HepG2 (cell line): ENCODE measurements around the gene NUTF2. TPM values are rescaled to one million over a fixed set of nuclear protein-coding genes. Genes with fewer than 3 reads are reported as not detected.

Source experiments
- BHLHE40 ChIP-seq: IDR thresholded peaks from 2 replicates; pipeline ENCODE4 v1.6.1; 2011; ENCODE audit warnings: low read length, improper control_type of control experiment
- CEBPB ChIP-seq: IDR thresholded peaks from 2 replicates; pipeline ENCODE4 v1.6.1; 2011; ENCODE audit warnings: low read depth, low read length, improper control_type of control experiment, borderline replicate concordance
- IRX3 ChIP-seq: sonication (generic); formaldehyde crosslinking; IDR thresholded peaks from 2 replicates; pipeline ENCODE4 v1.8.1; 2023; ENCODE audit warnings: mild to moderate bottlenecking, low read depth, missing genetic modification reagents, borderline replicate concordance
- KLF13 ChIP-seq: sonication (generic); formaldehyde crosslinking; IDR thresholded peaks from 2 replicates; pipeline ENCODE4 v1.4.0; 2020; ENCODE audit warnings: mild to moderate bottlenecking, missing genetic modification reagents
- MBNL3 ChIP-seq: fragments of 250-450 bp; sonication (Bioruptor Pico); conservative IDR thresholded peaks from 2 replicates; pipeline ENCODE4 v1.8.0; 2022; ENCODE audit warnings: mild to moderate bottlenecking, inconsistent platforms
- POLR2AphosphoS2 ChIP-seq: IDR thresholded peaks from 2 replicates; pipeline ENCODE4 v1.6.1; 2011; ENCODE audit warnings: low read depth, low read length, improper control_type of control experiment
- REPIN1 ChIP-seq: sonication (generic); formaldehyde crosslinking; IDR thresholded peaks from 2 replicates; pipeline ENCODE4 v1.8.0; 2022; ENCODE audit warnings: missing genetic modification reagents, low read depth, mild to moderate bottlenecking, borderline replicate concordance
- SAP130 ChIP-seq: IDR thresholded peaks from 2 replicates; pipeline ENCODE4 v1.6.1; 2016; ENCODE audit warnings: low read depth
- SIN3A ChIP-seq: IDR thresholded peaks from 2 replicates; pipeline ENCODE4 v1.6.1; 2011; ENCODE audit warnings: low read depth, mild to moderate bottlenecking, control low read depth, low read length, borderline replicate concordance
- SIN3B ChIP-seq: fragments of 150-350 bp; IDR thresholded peaks from 2 replicates; pipeline ENCODE4 v1.6.1; 2014; ENCODE audit warnings: low read length
- TBX3 ChIP-seq: fragments of 450-650 bp; IDR thresholded peaks from 2 replicates; pipeline ENCODE4 v1.6.1; 2017; ENCODE audit warnings: antibody characterized with exemption, mild to moderate bottlenecking, inconsistent platforms, borderline replicate concordance
- ZC3H13 ChIP-seq: sonication (generic); formaldehyde crosslinking; IDR thresholded peaks from 2 replicates; pipeline ENCODE4 v1.8.1; 2023; ENCODE audit warnings: mild to moderate bottlenecking, missing genetic modification reagents, moderate library complexity
- ZFY ChIP-seq: sonication (generic); formaldehyde crosslinking; IDR thresholded peaks from 2 replicates; pipeline ENCODE4 v1.4.0; 2020; ENCODE audit warnings: missing genetic modification reagents
- ZNF234 ChIP-seq: sonication (generic); formaldehyde crosslinking; conservative IDR thresholded peaks from 2 replicates; pipeline ENCODE4 v1.5.1; 2020; ENCODE audit warnings: mild to moderate bottlenecking, missing genetic modification reagents
- ZNF296 ChIP-seq: sonication (generic); formaldehyde crosslinking; conservative IDR thresholded peaks from 2 replicates; pipeline ENCODE4 v1.5.0; 2020; ENCODE audit warnings: mild to moderate bottlenecking, missing genetic modification reagents
- ZNF75D ChIP-seq: sonication (generic); formaldehyde crosslinking; IDR thresholded peaks from 2 replicates; pipeline ENCODE4 v1.8.1; 2023; ENCODE audit warnings: missing genetic modification reagents, mild to moderate bottlenecking, borderline replicate concordance
- polyA plus RNA-seq, 8 experiments: library from polyadenylated mRNA; depleted of rRNA in 3 of 8; stranded (reverse) in 7 of 8; unstranded in 1 of 8; fragments of >200 nt; fragmentation: Illumina TruSeq in 4 of 8; extraction: Trizol in 4 of 8; gene quantifications; 2 replicates each; pipeline versions ENCODE4 v1.2.1 to v1.2.3, GENCODE V29; 2011 to 2016; ENCODE audit warnings: low read depth in 4 of 8, missing spikeins in 1 of 8, mixed read lengths in 1 of 8; ENCODE audit not compliant: insufficient read depth in 1 of 8
- total RNA-seq, 5 experiments: library from RNA; depleted of rRNA; stranded (reverse); fragments of >200 nt; fragmentation: Illumina TruSeq; extraction: Trizol; gene quantifications; 2 replicates each; pipeline ENCODE4 v1.2.3, GENCODE V29; 2016; ENCODE audit warnings: low read depth in 1 of 5
- TF ChIP-seq, protein P1 (sequence below): sonication (generic); formaldehyde crosslinking; IDR thresholded peaks from 2 replicates; pipeline ENCODE4 v1.5.0; 2020; ENCODE audit warnings: missing genetic modification reagents, mild to moderate bottlenecking, borderline replicate concordance
- TF ChIP-seq, protein P2 (sequence below): sonication (generic); formaldehyde crosslinking; IDR thresholded peaks from 2 replicates; pipeline ENCODE4 v1.4.0; 2020; ENCODE audit warnings: mild to moderate bottlenecking, missing genetic modification reagents
- TF ChIP-seq, protein P3 (sequence below): sonication (generic); formaldehyde crosslinking; IDR thresholded peaks from 2 replicates; pipeline ENCODE4 v1.5.0; 2020; ENCODE audit warnings: mild to moderate bottlenecking, missing genetic modification reagents, moderate library complexity
- TF ChIP-seq, protein P4 (sequence below): sonication (generic); formaldehyde crosslinking; IDR thresholded peaks from 2 replicates; pipeline ENCODE4 v1.5.1; 2020; ENCODE audit warnings: mild to moderate bottlenecking, missing genetic modification reagents, borderline replicate concordance

NUTF2 gene
- total and polyA plus RNA-seq, 2 of the 13 experiments (the other 11 are each of a cell fraction or from before 2014, with no cell fraction given): 168 to 214 TPM

DNA sequence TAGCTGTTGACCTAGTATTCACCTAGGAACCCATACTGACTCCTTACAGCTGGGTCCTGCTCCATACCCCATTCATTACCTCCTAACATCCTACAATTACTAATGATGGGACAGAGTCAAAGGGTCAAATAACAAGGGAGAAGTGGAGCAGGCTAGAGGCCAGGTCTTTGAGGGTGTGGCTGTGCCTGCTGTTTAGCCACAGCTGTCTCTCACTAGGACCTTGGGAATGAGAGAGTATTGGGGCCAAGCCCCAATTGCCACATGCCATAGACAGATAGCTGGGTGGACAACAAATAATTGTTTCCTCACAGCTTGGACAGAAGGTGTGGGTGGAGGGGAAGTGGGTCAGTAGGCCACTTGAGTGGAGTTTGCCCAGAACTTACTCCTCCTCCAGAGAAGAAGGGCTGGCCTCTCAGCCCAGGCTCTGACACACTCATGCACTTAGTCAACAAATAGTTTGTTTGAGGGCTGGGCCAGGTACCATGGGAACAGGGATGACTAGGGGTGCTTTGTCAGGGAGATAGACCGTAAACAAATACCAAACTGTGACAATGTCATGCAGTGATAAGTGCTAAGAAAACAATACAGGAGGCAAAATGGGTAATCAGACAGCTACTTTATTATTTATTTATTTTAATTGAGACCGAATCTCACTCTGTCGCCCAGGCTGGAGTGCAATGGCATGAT, 11.0 kb downstream of the NUTF2 start (continued):
- TF ChIP-seq, protein P1, sequence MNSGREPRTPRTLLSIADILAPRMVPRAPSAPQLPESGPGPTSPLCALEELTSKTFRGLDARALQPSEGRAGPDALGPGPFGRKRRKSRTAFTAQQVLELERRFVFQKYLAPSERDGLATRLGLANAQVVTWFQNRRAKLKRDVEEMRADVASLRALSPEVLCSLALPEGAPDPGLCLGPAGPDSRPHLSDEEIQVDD (CRISPR knock-in tag): no peak
- TF ChIP-seq KLF13 (no peak), CEBPB (peak; percentile 80; the same call in 1 of the 2 replicates), BHLHE40 (no peak), SIN3A (peak; percentile 87; the same call in 1 of the 2 replicates), ZFY (CRISPR knock-in tag) (0 out of 2 replicates have a peak, but pooled peaks have one; percentile 25), IRX3 (CRISPR knock-in tag) (no peak), ZNF296 (CRISPR knock-in tag) (no peak), ZNF75D (CRISPR knock-in tag) (no peak), SAP130 (CRISPR knock-in tag) (peak; percentile 98), ZC3H13 (CRISPR knock-in tag) (no peak), MBNL3 (no peak), REPIN1 (no peak), TBX3 (peak; percentile 86; the same call in 1 of the 2 replicates), ZNF234 (no peak), SIN3B (no peak), POLR2AphosphoS2 (no peak)
- TF ChIP-seq, protein P2, sequence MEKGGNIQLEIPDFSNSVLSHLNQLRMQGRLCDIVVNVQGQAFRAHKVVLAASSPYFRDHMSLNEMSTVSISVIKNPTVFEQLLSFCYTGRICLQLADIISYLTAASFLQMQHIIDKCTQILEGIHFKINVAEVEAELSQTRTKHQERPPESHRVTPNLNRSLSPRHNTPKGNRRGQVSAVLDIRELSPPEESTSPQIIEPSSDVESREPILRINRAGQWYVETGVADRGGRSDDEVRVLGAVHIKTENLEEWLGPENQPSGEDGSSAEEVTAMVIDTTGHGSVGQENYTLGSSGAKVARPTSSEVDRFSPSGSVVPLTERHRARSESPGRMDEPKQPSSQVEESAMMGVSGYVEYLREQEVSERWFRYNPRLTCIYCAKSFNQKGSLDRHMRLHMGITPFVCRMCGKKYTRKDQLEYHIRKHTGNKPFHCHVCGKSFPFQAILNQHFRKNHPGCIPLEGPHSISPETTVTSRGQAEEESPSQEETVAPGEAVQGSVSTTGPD (CRISPR knock-in tag): no peak
- TF ChIP-seq, protein P3, sequence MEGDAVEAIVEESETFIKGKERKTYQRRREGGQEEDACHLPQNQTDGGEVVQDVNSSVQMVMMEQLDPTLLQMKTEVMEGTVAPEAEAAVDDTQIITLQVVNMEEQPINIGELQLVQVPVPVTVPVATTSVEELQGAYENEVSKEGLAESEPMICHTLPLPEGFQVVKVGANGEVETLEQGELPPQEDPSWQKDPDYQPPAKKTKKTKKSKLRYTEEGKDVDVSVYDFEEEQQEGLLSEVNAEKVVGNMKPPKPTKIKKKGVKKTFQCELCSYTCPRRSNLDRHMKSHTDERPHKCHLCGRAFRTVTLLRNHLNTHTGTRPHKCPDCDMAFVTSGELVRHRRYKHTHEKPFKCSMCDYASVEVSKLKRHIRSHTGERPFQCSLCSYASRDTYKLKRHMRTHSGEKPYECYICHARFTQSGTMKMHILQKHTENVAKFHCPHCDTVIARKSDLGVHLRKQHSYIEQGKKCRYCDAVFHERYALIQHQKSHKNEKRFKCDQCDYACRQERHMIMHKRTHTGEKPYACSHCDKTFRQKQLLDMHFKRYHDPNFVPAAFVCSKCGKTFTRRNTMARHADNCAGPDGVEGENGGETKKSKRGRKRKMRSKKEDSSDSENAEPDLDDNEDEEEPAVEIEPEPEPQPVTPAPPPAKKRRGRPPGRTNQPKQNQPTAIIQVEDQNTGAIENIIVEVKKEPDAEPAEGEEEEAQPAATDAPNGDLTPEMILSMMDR (CRISPR knock-in tag): no peak
- TF ChIP-seq, protein P4, sequence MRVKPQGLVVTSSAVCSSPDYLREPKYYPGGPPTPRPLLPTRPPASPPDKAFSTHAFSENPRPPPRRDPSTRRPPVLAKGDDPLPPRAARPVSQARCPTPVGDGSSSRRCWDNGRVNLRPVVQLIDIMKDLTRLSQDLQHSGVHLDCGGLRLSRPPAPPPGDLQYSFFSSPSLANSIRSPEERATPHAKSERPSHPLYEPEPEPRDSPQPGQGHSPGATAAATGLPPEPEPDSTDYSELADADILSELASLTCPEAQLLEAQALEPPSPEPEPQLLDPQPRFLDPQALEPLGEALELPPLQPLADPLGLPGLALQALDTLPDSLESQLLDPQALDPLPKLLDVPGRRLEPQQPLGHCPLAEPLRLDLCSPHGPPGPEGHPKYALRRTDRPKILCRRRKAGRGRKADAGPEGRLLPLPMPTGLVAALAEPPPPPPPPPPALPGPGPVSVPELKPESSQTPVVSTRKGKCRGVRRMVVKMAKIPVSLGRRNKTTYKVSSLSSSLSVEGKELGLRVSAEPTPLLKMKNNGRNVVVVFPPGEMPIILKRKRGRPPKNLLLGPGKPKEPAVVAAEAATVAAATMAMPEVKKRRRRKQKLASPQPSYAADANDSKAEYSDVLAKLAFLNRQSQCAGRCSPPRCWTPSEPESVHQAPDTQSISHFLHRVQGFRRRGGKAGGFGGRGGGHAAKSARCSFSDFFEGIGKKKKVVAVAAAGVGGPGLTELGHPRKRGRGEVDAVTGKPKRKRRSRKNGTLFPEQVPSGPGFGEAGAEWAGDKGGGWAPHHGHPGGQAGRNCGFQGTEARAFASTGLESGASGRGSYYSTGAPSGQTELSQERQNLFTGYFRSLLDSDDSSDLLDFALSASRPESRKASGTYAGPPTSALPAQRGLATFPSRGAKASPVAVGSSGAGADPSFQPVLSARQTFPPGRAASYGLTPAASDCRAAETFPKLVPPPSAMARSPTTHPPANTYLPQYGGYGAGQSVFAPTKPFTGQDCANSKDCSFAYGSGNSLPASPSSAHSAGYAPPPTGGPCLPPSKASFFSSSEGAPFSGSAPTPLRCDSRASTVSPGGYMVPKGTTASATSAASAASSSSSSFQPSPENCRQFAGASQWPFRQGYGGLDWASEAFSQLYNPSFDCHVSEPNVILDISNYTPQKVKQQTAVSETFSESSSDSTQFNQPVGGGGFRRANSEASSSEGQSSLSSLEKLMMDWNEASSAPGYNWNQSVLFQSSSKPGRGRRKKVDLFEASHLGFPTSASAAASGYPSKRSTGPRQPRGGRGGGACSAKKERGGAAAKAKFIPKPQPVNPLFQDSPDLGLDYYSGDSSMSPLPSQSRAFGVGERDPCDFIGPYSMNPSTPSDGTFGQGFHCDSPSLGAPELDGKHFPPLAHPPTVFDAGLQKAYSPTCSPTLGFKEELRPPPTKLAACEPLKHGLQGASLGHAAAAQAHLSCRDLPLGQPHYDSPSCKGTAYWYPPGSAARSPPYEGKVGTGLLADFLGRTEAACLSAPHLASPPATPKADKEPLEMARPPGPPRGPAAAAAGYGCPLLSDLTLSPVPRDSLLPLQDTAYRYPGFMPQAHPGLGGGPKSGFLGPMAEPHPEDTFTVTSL: no peak
